Skeletal muscle satellite cell (primary cell): Measurements from ENCODE around the gene SSTR5.

Experiments
- H3K27me3 ChIP-seq: 2 replicates; pipeline ENCODE4 v1.7.0; 2013; ENCODE audit warnings: low read length; ENCODE audit not compliant: control insufficient read depth, insufficient read depth
- H3K36me3 ChIP-seq: 2 replicates; pipeline ENCODE4 v1.7.0; 2013; ENCODE audit warnings: mild to moderate bottlenecking, control low read depth, low read length; ENCODE audit not compliant: insufficient read depth
- H3K4me1 ChIP-seq: 2 replicates; pipeline ENCODE4 v1.7.0; 2013; ENCODE audit warnings: low read length; ENCODE audit not compliant: control insufficient read depth, insufficient read depth
- H3K4me2 ChIP-seq: 2 replicates; pipeline ENCODE4 v1.7.0; 2013; ENCODE audit warnings: mild to moderate bottlenecking, low read length
- H3K4me3 ChIP-seq: 2 replicates; pipeline ENCODE4 v1.7.0; 2013; ENCODE audit warnings: low read length
- H3K9ac ChIP-seq: 2 replicates; pipeline ENCODE4 v1.7.0; 2013; ENCODE audit warnings: mild to moderate bottlenecking, low read depth, low read length, moderate library complexity
- H3K9me3 ChIP-seq: replicated peaks from 2 replicates; pipeline ENCODE4 v1.7.0; 2013; ENCODE audit warnings: mild to moderate bottlenecking, control low read depth, low read length

SSTR5 gene

DNA sequence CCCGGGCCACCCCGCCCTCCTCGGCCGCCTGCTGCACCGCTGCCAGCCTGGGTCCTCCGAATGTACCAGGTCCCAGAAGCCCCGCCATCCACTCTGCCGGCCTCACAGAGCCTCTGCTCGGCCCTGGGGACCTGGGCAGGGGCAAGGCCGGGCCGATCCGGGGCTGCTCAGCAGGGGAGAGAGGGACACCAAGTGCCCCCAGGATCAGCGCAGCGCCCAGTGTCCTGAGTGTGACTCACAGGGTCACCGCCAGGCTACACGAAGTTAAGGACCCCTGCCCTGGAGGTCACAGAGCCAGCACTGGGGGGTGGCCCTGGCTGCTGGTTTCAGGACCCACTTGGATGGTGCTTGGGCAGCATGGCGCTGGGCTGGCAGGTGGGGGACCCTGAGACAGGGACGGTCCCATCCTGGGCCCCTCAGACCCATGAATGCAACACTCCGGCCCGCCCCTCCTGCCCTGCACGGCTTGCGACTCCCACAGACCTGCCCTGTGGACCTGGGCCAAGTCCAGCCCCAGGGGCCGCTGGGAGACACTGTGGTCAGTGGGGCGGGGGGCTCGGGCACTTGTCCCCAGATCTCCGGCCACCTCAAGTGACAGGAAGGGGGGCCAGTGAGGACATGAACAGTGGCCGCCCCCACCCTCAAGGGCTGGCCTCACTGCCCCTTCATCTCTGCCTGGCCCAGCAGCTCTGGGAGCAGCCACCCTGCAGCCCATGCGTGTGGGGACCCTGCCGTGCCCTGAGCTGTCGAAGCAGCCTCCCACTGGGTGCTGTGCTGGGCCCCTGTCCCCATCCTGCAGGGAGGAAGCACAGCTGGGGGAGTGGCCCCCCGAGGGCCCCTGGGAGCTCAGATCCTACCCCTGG is 23.2 kb upstream of the SSTR5 start:
- H3K27me3 ChIP-seq: peaks cover 50% of the 10 kb centered on the region
- H3K9ac ChIP-seq: no peak overlapping the region
- no peaks in the 10 kb centered on the region for H3K36me3 ChIP-seq
- peaks cover 23% of the 10 kb centered on the region for H3K4me1 ChIP-seq
- H3K4me3 ChIP-seq: no peak overlapping the region
- no peak overlapping the region for H3K4me2 ChIP-seq
- H3K9me3 ChIP-seq: no peaks in the 10 kb centered on the region

DNA sequence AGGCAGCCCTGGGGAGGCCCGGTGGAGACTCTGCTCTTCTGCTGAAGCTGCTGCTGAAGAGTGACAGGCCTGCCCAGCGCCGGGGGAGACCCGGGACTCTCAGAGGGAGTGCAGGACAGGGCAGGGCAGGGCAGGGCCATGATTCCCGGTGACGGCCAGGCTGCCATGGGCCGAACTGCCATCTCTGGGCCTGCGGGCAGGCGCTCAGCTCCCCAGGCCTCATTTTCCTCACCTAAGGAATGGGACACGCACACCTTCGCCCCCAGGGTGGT is 22.6 kb upstream of the SSTR5 start:
- no peak overlapping the region for H3K9ac ChIP-seq
- peaks cover 45% of the 10 kb centered on the region for H3K27me3 ChIP-seq
- peaks cover 17% of the 10 kb centered on the region for H3K4me1 ChIP-seq
- H3K4me2 ChIP-seq: no peak overlapping the region
- H3K36me3 ChIP-seq: no peaks in the 10 kb centered on the region
- H3K4me3 ChIP-seq: no peak overlapping the region
- H3K9me3 ChIP-seq: no peaks in the 10 kb centered on the region

DNA sequence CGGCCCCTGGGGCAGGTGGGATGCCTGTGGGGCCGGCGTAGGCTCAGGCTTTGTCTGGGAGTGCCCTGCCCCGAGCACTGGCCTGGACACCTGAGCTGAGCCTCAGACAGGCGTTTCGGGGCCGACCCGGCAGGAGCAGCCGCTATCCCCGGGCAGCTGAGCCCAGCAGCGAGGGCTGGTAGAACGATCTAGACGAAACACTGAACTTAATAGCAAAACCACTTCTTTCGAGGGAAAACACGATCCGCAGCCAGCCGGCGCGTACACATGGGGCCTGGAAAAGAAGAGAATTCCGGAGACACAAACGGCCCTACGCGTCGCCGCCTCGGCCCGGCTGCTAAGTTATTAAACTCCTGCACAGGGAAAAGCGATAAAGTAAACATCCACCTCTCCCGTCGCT is 22.0 kb upstream of the SSTR5 start:
- peaks cover 11% of the 10 kb centered on the region for H3K4me1 ChIP-seq
- no peak overlapping the region for H3K4me2 ChIP-seq
- no peak overlapping the region for H3K4me3 ChIP-seq
- no peak overlapping the region for H3K9ac ChIP-seq
- no peaks in the 10 kb centered on the region for H3K36me3 ChIP-seq
- no peaks in the 10 kb centered on the region for H3K9me3 ChIP-seq
- H3K27me3 ChIP-seq: peaks cover 39% of the 10 kb centered on the region

GRCh38 chr16:1050921-1051320 is 21.6 kb upstream of the SSTR5 start:
- H3K27me3 ChIP-seq: peaks cover 35% of the 10 kb centered on the region

DNA sequence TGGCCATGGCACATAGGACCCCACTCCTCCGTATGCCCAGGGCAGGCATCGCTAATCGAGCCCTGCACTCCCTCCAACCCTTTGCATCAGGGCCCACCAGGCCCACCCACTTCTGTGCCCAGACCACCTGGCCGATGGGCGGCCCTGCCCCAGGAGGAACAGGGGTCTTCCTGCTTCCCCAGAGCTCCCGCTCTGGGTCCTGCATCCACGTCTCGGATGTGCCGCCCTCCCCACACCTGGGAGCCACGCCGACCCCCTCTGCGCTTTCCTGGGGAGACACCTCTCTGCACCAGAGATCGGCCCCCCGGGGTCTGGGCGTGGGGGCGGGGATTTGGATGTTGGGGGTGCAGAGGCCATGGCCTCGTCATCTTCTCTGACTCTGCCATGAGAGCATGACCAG is 21.1 kb upstream of the SSTR5 start:
- Histone ChIP-seq H3K9ac (no peak overlapping the region), H3K9me3 (no peaks in the 10 kb centered on the region), H3K27me3 (peaks cover 31% of the 10 kb centered on the region), H3K36me3 (no peaks in the 10 kb centered on the region), H3K4me3 (no peak overlapping the region), H3K4me1 (peaks cover 9% of the 10 kb centered on the region), H3K4me2 (no peak overlapping the region)

More at GRCh38 chr16:1050921-1051320, 21.6 kb upstream of the SSTR5 start:
- H3K4me2 ChIP-seq: no peak overlapping the region
- H3K36me3 ChIP-seq: no peaks in the 10 kb centered on the region
- H3K4me3 ChIP-seq: no peak overlapping the region
- H3K4me1 ChIP-seq: peaks cover 9% of the 10 kb centered on the region
- no peaks in the 10 kb centered on the region for H3K9me3 ChIP-seq
- no peak overlapping the region for H3K9ac ChIP-seq

GRCh38 chr16:1052721-1053120 is 19.8 kb upstream of the SSTR5 start:
- H3K36me3 ChIP-seq: no peaks in the 10 kb centered on the region

GRCh38 chr16:1053121-1053521 is 19.4 kb upstream of the SSTR5 start:
- Histone ChIP-seq H3K4me2 (no peak overlapping the region), H3K9me3 (no peaks in the 10 kb centered on the region), H3K27me3 (peaks cover 23% of the 10 kb centered on the region), H3K4me1 (peaks cover 5% of the 10 kb centered on the region), H3K9ac (no peak overlapping the region), H3K4me3 (no peak overlapping the region), H3K36me3 (no peaks in the 10 kb centered on the region)

More at GRCh38 chr16:1052721-1053120, 19.8 kb upstream of the SSTR5 start:
- H3K4me2 ChIP-seq: no peak overlapping the region
- peaks cover 9% of the 10 kb centered on the region for H3K4me1 ChIP-seq
- H3K27me3 ChIP-seq: peaks cover 27% of the 10 kb centered on the region
- no peak overlapping the region for H3K9ac ChIP-seq
- no peak overlapping the region for H3K4me3 ChIP-seq
- no peaks in the 10 kb centered on the region for H3K9me3 ChIP-seq

- no peaks in the 10 kb centered on the region for H3K9me3 ChIP-seq
- H3K36me3 ChIP-seq: no peaks in the 10 kb centered on the region
- no peak overlapping the region for H3K9ac ChIP-seq
- H3K4me2 ChIP-seq: no peak overlapping the region
- no peak overlapping the region for H3K4me3 ChIP-seq
- no peaks in the 10 kb centered on the region for H3K4me1 ChIP-seq
- H3K27me3 ChIP-seq: peaks cover 21% of the 10 kb centered on the region
These were observed 18.7 kb upstream of the SSTR5 start for GRCh38 chr16:1053700-1054368.

GRCh38 chr16:1054660-1055556 is 17.6 kb upstream of the SSTR5 start:
- Histone ChIP-seq H3K4me3 (no peak overlapping the region), H3K27me3 (peaks cover 21% of the 10 kb centered on the region), H3K9me3 (no peaks in the 10 kb centered on the region), H3K9ac (no peak overlapping the region), H3K4me1 (no peaks in the 10 kb centered on the region), H3K4me2 (no peak overlapping the region), H3K36me3 (no peaks in the 10 kb centered on the region)

DNA sequence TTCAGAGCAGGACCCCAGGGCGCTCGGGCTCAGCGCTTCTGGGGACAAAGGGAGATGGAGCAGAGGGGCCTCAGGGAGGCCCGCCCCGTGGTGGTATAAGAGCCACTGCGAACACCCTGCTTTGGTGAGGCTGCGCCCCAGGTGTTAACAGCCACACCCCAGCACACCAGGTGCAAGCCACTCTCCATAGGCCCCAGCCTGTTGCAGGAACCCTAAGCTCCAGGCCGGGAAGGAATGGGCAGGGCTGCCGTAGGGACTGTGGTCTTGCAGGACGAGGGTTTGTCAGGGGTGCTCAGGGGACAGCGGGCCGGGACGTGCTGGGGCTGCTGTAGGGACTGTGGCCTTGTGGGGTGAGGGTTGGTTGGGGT is 17.0 kb upstream of the SSTR5 start:
- Histone ChIP-seq H3K9me3 (no peaks in the 10 kb centered on the region), H3K36me3 (no peaks in the 10 kb centered on the region), H3K4me2 (no peak overlapping the region), H3K4me1 (no peaks in the 10 kb centered on the region), H3K9ac (no peak overlapping the region), H3K27me3 (peaks cover 21% of the 10 kb centered on the region), H3K4me3 (no peak overlapping the region)

- peaks cover 21% of the 10 kb centered on the region for H3K27me3 ChIP-seq
- H3K9me3 ChIP-seq: no peaks in the 10 kb centered on the region
- H3K4me3 ChIP-seq: no peak overlapping the region
- H3K4me1 ChIP-seq: no peaks in the 10 kb centered on the region
- no peak overlapping the region for H3K9ac ChIP-seq
- H3K36me3 ChIP-seq: no peaks in the 10 kb centered on the region
- H3K4me2 ChIP-seq: no peak overlapping the region
These were observed 16.4 kb upstream of the SSTR5 start for GRCh38 chr16:1056196-1056595.
